H9 (cell line): ENCODE data around the gene PPHLN1. TPM values are rescaled to one million over a fixed set of nuclear protein-coding genes. Genes with fewer than 3 reads are reported as not detected.

ENCODE experiments used
- DNase-seq: peaks from one replicate; pipeline ENCODE4 v3.0.0-alpha.2; 2017
- H2AFZ ChIP-seq: one replicate; pipeline ENCODE4 v1.6.1; 2013; ENCODE audit warnings: mild to moderate bottlenecking, low read length, control low read depth, moderate library complexity
- H2AK5ac ChIP-seq: 2 replicates; pipeline ENCODE4 v1.6.1; 2013; ENCODE audit warnings: low read length, control low read depth, mixed read lengths; ENCODE audit not compliant: insufficient read length
- H2BK120ac ChIP-seq: one replicate; pipeline ENCODE4 v1.6.1; 2013; ENCODE audit warnings: low read depth, mild to moderate bottlenecking, low read length, control low read depth, inconsistent platforms; ENCODE audit not compliant: poor library complexity, severe bottlenecking
- H2BK12ac ChIP-seq: 2 replicates; pipeline ENCODE4 v1.6.1; 2013; ENCODE audit warnings: low read length, control low read depth, mixed read lengths, low read depth; ENCODE audit not compliant: insufficient read length
- H2BK15ac ChIP-seq: 2 replicates; pipeline ENCODE4 v1.6.1; 2013; ENCODE audit warnings: low read depth, low read length, control low read depth
- H2BK20ac ChIP-seq: one replicate; pipeline ENCODE4 v1.6.1; 2013; ENCODE audit warnings: low read depth, mild to moderate bottlenecking, low read length, control low read depth, inconsistent platforms; ENCODE audit not compliant: poor library complexity, severe bottlenecking
- H2BK5ac ChIP-seq: 2 replicates; pipeline ENCODE4 v1.6.1; 2013; ENCODE audit warnings: low read length, control low read depth, mixed read lengths; ENCODE audit not compliant: insufficient read length
- H3K14ac ChIP-seq: 2 replicates; pipeline ENCODE4 v1.6.1; 2013; ENCODE audit warnings: low read length, control low read depth; ENCODE audit not compliant: insufficient read depth
- H3K18ac ChIP-seq: 2 replicates; pipeline ENCODE4 v1.6.1; 2013; ENCODE audit warnings: low read depth, mild to moderate bottlenecking, mixed read lengths, low read length, control low read depth; ENCODE audit not compliant: insufficient read length
- H3K23ac ChIP-seq: 2 replicates; pipeline ENCODE4 v1.6.1; 2013; ENCODE audit warnings: low read length, control low read depth, mixed read lengths, low read depth; ENCODE audit not compliant: insufficient read length
- H3K23me2 ChIP-seq: 2 replicates; pipeline ENCODE4 v1.6.1; 2013; ENCODE audit warnings: low read depth, mild to moderate bottlenecking, mixed read lengths, low read length, control low read depth; ENCODE audit not compliant: insufficient read length, poor library complexity, severe bottlenecking
- H3K27ac ChIP-seq: 2 replicates; pipeline ENCODE4 v1.5.1; 2013; ENCODE audit warnings: low read length, control low read depth, mixed read lengths, low read depth; ENCODE audit not compliant: insufficient read length
- H3K27me3 ChIP-seq: 2 replicates; pipeline ENCODE4 v1.6.1; 2013; ENCODE audit warnings: low read length, control low read depth, inconsistent platforms; ENCODE audit not compliant: insufficient read depth
- H3K4ac ChIP-seq: 2 replicates; pipeline ENCODE4 v1.6.1; 2013; ENCODE audit warnings: low read depth, mild to moderate bottlenecking, control low read depth, inconsistent platforms, low read length, moderate library complexity
- H3K4me1 ChIP-seq: 2 replicates; pipeline ENCODE4 v1.6.1; 2013; ENCODE audit warnings: low read length, control low read depth, inconsistent platforms; ENCODE audit not compliant: insufficient read depth
- H3K4me2 ChIP-seq: 2 replicates; pipeline ENCODE4 v1.6.1; 2013; ENCODE audit warnings: low read length, control low read depth, mixed read lengths; ENCODE audit not compliant: insufficient read length, insufficient read depth
- H3K56ac ChIP-seq: 2 replicates; pipeline ENCODE4 v1.6.1; 2013; ENCODE audit warnings: low read depth, mild to moderate bottlenecking, mixed read lengths, low read length, control low read depth; ENCODE audit not compliant: insufficient read length
- H3K79me1 ChIP-seq: 2 replicates; pipeline ENCODE4 v1.6.1; 2013; ENCODE audit warnings: low read depth, mild to moderate bottlenecking, moderate library complexity, low read length, control low read depth, inconsistent platforms; ENCODE audit not compliant: insufficient read depth, poor library complexity, severe bottlenecking
- H3K79me2 ChIP-seq: 2 replicates; pipeline ENCODE4 v1.6.1; 2013; ENCODE audit warnings: low read length, control low read depth, inconsistent platforms; ENCODE audit not compliant: insufficient read depth
- H3K9ac ChIP-seq: 2 replicates; pipeline ENCODE4 v1.6.1; 2013; ENCODE audit warnings: low read length, control low read depth, mixed read lengths; ENCODE audit not compliant: insufficient read length; ENCODE audit errors: extremely low read depth
- H3K9me3 ChIP-seq: one replicate; pipeline ENCODE4 v1.6.1; 2013; ENCODE audit warnings: low read depth, low read length, inconsistent platforms; ENCODE audit not compliant: control insufficient read depth
- H3T11ph ChIP-seq: one replicate; pipeline ENCODE4 v1.6.1; 2013; ENCODE audit warnings: mild to moderate bottlenecking, low read length, control low read depth, inconsistent platforms
- H4K20me1 ChIP-seq: one replicate; pipeline ENCODE4 v1.6.1; 2013; ENCODE audit not compliant: control insufficient read depth, insufficient read length, insufficient read depth
- H4K5ac ChIP-seq: 2 replicates; pipeline ENCODE4 v1.6.1; 2013; ENCODE audit warnings: low read depth, mild to moderate bottlenecking, mixed read lengths, low read length, control low read depth; ENCODE audit not compliant: insufficient read length
- H4K8ac ChIP-seq: replicated peaks from 2 replicates; pipeline ENCODE4 v1.6.1; 2013; ENCODE audit warnings: low read length, control low read depth, mixed read lengths, low read depth; ENCODE audit not compliant: insufficient read length
- H4K91ac ChIP-seq: 2 replicates; pipeline ENCODE4 v1.6.1; 2013; ENCODE audit warnings: low read depth, mild to moderate bottlenecking, moderate library complexity, mixed read lengths, low read length, control low read depth; ENCODE audit not compliant: insufficient read length
- H3K27ac Mint-ChIP-seq, 3 experiments: 2 replicates in 2 of 3; 3 replicates in 1 of 3; pipeline ENCODE4 v1.8.0; 2020 to 2021; ENCODE audit warnings: mixed read lengths in 3 of 3, mild to moderate bottlenecking in 1 of 3, moderate library complexity in 1 of 3
- H3K27me3 Mint-ChIP-seq: 2 replicates; pipeline ENCODE4 v1.8.0; 2021; ENCODE audit warnings: low read depth, mild to moderate bottlenecking, moderate library complexity, mixed read lengths
- H3K36me3 Mint-ChIP-seq, 3 experiments: 2 replicates in 2 of 3; 3 replicates in 1 of 3; pipeline ENCODE4 v1.8.0; 2020 to 2021; ENCODE audit warnings: low read depth in 3 of 3, mixed read lengths in 3 of 3; ENCODE audit not compliant: insufficient read depth in 1 of 3
- H3K4me1 Mint-ChIP-seq, 2 experiments: 2 replicates each; pipeline ENCODE4 v1.8.0; 2020; ENCODE audit warnings: mixed read lengths in 2 of 2
- H3K4me3 Mint-ChIP-seq, 2 experiments: 2 replicates in 1 of 2; 3 replicates in 1 of 2; pipeline ENCODE4 v1.8.0; 2020 to 2021; ENCODE audit warnings: mild to moderate bottlenecking in 2 of 2, mixed read lengths in 2 of 2, moderate library complexity in 1 of 2
- H3K9me3 Mint-ChIP-seq, 2 experiments: 2 replicates in 1 of 2; 3 replicates in 1 of 2; pipeline ENCODE4 v1.8.0; 2020; ENCODE audit warnings: mild to moderate bottlenecking in 2 of 2, mixed read lengths in 2 of 2, moderate library complexity in 1 of 2
- WGBS: extraction: QIAGEN DNeasy Blood & Tissue Kit; methylation state at CpG from one replicate; pipeline ENCODE4 v1.1.7; 2013; ENCODE audit warnings: missing lambda C conversion rate, low lambda C conversion rate, mixed read lengths; ENCODE audit not compliant: insufficient read length; ENCODE audit errors: extremely low coverage; 5-methylcytosine and 5-hydroxymethylcytosine counted together
- total RNA-seq: library from RNA; stranded (reverse); gene quantifications from 2 replicates; pipeline ENCODE4 v1.2.1, GENCODE V29; 2021
- TF ChIP-seq, protein P1 (sequence below): fragments of 200-600 bp; sonication (generic); conservative IDR thresholded peaks from 3 replicates; pipeline ENCODE4 v1.8.0; 2021; ENCODE audit warnings: antibody characterized with exemption, mild to moderate bottlenecking

The PPHLN1 gene
- total RNA-seq, 1 experiment from 2014 or later: 66.2 TPM

DNA sequence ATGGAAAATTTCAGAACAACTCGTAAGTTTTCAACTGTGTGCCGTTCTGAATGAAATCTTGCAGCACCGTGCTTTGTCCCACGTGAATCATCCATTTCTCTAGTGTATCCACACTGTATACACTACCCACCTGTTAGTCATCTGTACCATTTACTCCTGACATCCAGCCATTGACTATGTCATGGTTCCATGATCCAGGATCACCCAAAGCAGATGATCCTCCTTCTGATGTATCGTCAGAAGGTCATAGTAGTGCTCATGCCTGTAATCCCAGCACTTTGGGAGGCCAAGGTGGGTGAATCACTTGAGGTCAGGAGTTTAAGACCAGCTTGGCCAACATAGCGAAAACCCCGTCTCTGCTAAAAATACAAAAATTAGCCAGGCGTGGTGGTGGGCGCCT lies 122.9 kb downstream of the PPHLN1 start:
- Histone ChIP-seq H3K27ac (no peak overlapping the region), H3K27me3 (no peaks in the 10 kb centered on the region), H3K4me1 (peaks cover 5% of the 10 kb centered on the region), H3K23me2 (no peaks in the 10 kb centered on the region), H3K18ac (no peak overlapping the region), H2AK5ac (no peak overlapping the region), H2BK20ac (no peak overlapping the region), H2BK15ac (no peak overlapping the region), H2BK120ac (no peak overlapping the region), H2BK5ac (no peak overlapping the region), H4K20me1 (no peaks in the 10 kb centered on the region), H2AFZ (no peak overlapping the region), H3K56ac (no peak overlapping the region), H3K79me2 (no peaks in the 10 kb centered on the region), H3K9ac (no peak overlapping the region), H3K9me3 (no peaks in the 10 kb centered on the region), H3K4me2 (no peak overlapping the region), H3K14ac (no peak overlapping the region), H3T11ph (no peak overlapping the region), H4K8ac (no peak overlapping the region), H3K23ac (no peak overlapping the region), H3K79me1 (no peaks in the 10 kb centered on the region), H3K4ac (no peak overlapping the region), H2BK12ac (no peak overlapping the region), H4K5ac (no peak overlapping the region), H4K91ac (no peak overlapping the region)
- TF ChIP-seq, protein P1, sequence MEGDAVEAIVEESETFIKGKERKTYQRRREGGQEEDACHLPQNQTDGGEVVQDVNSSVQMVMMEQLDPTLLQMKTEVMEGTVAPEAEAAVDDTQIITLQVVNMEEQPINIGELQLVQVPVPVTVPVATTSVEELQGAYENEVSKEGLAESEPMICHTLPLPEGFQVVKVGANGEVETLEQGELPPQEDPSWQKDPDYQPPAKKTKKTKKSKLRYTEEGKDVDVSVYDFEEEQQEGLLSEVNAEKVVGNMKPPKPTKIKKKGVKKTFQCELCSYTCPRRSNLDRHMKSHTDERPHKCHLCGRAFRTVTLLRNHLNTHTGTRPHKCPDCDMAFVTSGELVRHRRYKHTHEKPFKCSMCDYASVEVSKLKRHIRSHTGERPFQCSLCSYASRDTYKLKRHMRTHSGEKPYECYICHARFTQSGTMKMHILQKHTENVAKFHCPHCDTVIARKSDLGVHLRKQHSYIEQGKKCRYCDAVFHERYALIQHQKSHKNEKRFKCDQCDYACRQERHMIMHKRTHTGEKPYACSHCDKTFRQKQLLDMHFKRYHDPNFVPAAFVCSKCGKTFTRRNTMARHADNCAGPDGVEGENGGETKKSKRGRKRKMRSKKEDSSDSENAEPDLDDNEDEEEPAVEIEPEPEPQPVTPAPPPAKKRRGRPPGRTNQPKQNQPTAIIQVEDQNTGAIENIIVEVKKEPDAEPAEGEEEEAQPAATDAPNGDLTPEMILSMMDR: no peak
- H3K27me3 Mint-ChIP-seq: no peaks in the 10 kb centered on the region
- H3K4me3 Mint-ChIP-seq: no peak overlapping the region
- peaks cover 0 to 12% of the 10 kb centered on the region in 2 experiments; a peak in 3 of 5 replicates for H3K9me3 Mint-ChIP-seq
- H3K27ac Mint-ChIP-seq: peak overlapping the region in 1 of 3 experiments; percentile 49; a peak in 1 of 7 replicates
- peaks cover 31 to 48% (median 43%) of the 10 kb centered on the region in 3 experiments for H3K36me3 Mint-ChIP-seq
- peaks cover 35 to 37% of the 10 kb centered on the region in 2 experiments for H3K4me1 Mint-ChIP-seq
- DNase-seq: no peak
- WGBS: no CpG with 5 or more reads among the region's 9 CpGs
